ACHN (cell line): ENCODE results near the gene TRAPPC8.
"Not testable (repeated sequence)": the region's sequence is repeated elsewhere in the genome, so short reads cannot be mapped to it uniquely, and the experiment has no call there.

Source experiments
- DNase-seq: peaks from one replicate; pipeline ENCODE4 v3.0.0-alpha.2; 2015
- in situ Hi-C: cut with HindIII; loops from 2 replicates; pipeline ENCODE4 v1.10.0; 2017; ENCODE audit warnings: low sequenced_read_pairs, low pct_ligation_motif_present, low pct_unique_long_range_greater_than_20kb

The TRAPPC8 gene

GRCh38 chr18:31819106-31819924, 123.6 kb downstream of the TRAPPC8 start:
- in situ Hi-C loops = no loop called here
- peak; percentile 41 for DNase-seq

- DNase-seq = no peak
- in situ Hi-C loops = no loop called here
These were observed 128.8 kb downstream of the TRAPPC8 start for GRCh38 chr18:31814132-31814531.

DNA sequence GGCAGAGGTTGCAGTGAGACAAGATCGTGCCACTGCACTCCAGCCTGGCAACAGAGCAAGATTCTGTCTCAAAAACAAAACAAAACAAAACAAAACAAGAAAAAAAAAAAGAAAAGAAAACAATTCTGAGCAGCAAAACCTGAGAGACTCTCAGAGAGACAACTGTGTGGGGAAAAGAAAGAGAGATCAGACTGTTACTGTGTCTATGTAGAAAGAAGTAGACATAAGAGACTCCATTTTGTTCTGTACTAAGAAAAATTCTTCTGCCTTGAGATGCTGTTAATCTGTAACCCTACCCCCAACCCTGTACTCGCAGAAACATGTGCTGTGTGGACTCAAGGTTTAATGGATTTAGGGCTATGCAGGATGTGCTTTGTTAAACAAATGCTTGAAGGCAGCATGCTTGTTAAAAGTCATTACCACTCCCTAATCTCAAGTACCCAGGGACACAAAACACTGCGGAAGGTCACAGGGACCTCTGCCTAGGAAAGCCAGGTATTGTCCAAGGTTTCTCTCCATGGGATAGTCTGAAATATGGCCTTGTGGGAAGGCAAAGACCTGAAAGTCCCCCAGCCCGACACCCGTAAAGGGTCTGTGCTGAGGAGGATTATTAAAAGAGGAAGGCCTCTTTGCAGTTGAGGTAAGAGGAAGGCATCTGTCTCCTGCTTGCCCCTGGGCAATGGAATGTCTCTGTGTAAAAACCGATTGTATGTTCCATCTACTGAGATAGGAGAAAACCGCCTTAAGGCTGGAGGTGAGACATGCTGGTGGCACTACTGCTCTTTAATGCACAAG, 132.4 kb downstream of the TRAPPC8 start:
- DNase-seq, in situ Hi-C loops: not testable (repeated sequence)

DNA sequence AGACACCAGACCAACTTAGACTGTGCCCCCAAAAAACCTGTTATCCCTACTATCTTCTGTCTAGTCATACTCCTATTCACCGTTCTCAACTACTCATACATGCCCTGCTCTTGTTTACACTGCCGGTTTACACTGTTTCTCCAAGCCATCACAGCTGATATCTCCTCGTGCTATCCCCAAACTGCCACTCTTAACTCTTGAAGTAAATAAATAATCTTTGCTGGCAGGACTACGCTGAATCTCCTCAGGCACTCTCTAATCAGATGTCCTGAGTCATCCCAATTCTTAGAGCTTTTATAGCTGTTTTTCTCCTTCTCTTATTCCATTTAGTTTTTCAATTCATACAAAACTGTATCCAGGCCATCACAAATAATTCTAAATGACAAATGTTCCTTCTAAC, 133.9 kb downstream of the TRAPPC8 start:
- in situ Hi-C loops, DNase-seq: not testable (repeated sequence)

GRCh38 chr18:31801078-31801477, 141.8 kb downstream of the TRAPPC8 start:
- in situ Hi-C loops = no loop called here
- no peak for DNase-seq

GRCh38 chr18:31799257-31799656, 143.7 kb downstream of the TRAPPC8 start:
- in situ Hi-C loops = not testable (repeated sequence)

GRCh38 chr18:31798399-31798798, 144.5 kb downstream of the TRAPPC8 start:
- in situ Hi-C loops = no loop called here
- no peak for DNase-seq

More at GRCh38 chr18:31799257-31799656, 143.7 kb downstream of the TRAPPC8 start:
- DNase-seq = not testable (repeated sequence)

- no peak for DNase-seq
- in situ Hi-C loops = no loop called here
These were observed 147.2 kb downstream of the TRAPPC8 start for GRCh38 chr18:31795747-31796146.

DNA sequence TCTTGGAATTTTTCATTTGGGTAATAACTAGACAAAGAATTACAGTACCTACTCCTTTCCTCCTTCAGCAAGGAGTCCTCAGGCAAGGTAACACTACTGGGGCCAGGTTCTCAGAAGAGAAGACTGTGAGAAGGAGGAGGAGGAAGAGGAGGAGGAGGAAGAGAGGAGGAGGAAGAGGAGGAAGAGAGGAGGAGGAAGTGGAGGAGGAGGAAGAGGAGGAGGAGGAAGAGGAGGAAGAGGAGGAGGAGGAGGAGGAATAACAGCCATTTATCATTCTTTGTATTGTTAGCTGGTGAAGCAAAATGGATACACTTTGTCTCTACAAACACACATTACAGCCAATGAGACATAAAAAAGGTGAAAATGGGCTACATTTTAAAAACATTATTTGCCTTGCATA, 149.4 kb downstream of the TRAPPC8 start:
- in situ Hi-C loops = no loop called here

DNA sequence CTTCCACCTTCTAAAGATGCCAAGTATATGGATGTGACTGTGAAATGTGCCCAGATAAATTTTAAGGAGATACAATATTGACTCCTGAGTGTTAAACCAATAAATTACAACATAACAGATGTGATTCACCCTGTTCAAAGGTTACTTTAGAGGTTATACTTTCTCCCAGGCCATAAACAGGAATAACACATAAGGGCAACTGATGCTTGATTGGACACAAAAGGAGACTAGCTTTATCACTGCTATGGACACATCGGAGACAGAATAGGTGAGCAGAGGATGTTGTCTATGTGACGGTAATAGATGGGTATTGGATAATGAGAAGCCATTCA, 150.4 kb downstream of the TRAPPC8 start:
- in situ Hi-C loops = no loop called here
- no peak for DNase-seq

More for the DNA sequence above, 149.4 kb downstream of the TRAPPC8 start:
- DNase-seq = no peak

DNA sequence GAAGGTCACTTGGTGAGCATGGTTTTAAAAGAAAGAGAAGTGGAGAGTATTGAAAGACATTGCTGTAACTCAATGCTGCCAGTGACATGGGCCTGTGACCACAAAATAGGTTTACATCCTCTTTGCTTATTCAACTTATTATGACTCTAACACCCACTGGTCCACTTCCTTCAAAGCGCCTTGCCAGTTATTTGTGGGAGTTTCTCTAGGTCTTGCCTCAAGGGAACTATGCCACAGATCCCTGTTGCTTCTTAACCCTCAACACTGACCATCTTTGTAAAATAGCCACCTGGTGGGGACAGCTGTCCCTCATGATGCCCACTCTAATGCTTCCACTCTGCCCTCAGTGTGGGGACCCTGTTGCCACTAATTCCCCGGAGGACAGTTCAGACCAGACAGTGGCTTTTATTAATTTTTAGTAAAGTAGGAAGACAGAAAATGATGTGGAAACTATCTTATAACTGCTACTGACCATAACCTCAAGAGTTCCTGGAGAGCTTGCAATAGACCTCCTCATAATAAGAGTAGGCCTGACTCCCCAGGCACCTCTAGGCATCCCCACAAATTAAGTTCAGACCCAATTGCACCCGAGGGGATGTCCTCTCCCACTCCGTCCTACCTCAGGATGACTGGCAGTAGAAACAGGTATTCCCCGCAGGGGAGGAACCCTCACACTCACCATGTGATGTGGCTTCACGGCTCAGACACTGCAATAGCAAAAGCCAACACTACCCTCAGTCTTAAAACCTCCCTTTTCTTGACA, 150.9 kb downstream of the TRAPPC8 start:
- DNase-seq = no peak
- in situ Hi-C loops = no loop called here

- no peak for DNase-seq
- in situ Hi-C loops = no loop called here
These were observed 153.5 kb downstream of the TRAPPC8 start for GRCh38 chr18:31789409-31789808.

GRCh38 chr18:31783059-31783458, 159.9 kb downstream of the TRAPPC8 start:
- in situ Hi-C loops = no loop called here
- DNase-seq = no peak
